Naive B cell (primary cell): ENCODE results near the gene KNOP1. TPM values are rescaled to one million over a fixed set of nuclear protein-coding genes. Genes with fewer than 3 reads are reported as not detected.

Experiments used
- ATAC-seq, 2 donors: fragments of 150-1000 bp; cut with Tn5 transposase; 2 replicates each; pipeline ENCODE4 v1.10.0; 2021; ENCODE audit warnings: low read depth in 2 of 2, mild to moderate bottlenecking in 2 of 2, moderate library complexity in 2 of 2
- DNase-seq: peaks from one replicate; pipeline ENCODE4 v3.0.0; 2022
- H3K27ac Mint-ChIP-seq, 6 donors: one replicate each; pipeline ENCODE4 v1.8.0; 2020 to 2022; ENCODE audit warnings: mild to moderate bottlenecking in 6 of 6, mixed read lengths in 6 of 6, moderate library complexity in 5 of 6, inconsistent platforms in 2 of 6
- H3K27me3 Mint-ChIP-seq, 3 donors: one replicate each; pipeline ENCODE4 v1.8.0; 2021 to 2022; ENCODE audit warnings: mixed read lengths in 3 of 3, mild to moderate bottlenecking in 1 of 3
- H3K36me3 Mint-ChIP-seq, 2 donors: one replicate each; pipeline ENCODE4 v1.8.0; 2020 to 2022; ENCODE audit warnings: mixed read lengths in 2 of 2, inconsistent platforms in 1 of 2, mild to moderate bottlenecking in 1 of 2
- H3K4me1 Mint-ChIP-seq, 3 donors: one replicate each; pipeline ENCODE4 v1.8.0; 2020 to 2022; ENCODE audit warnings: mixed read lengths in 3 of 3, inconsistent platforms in 1 of 3, mild to moderate bottlenecking in 1 of 3, moderate library complexity in 1 of 3
- H3K4me3 Mint-ChIP-seq, 8 donors: one replicate each; pipeline ENCODE4 v1.8.0; 2020 to 2022; ENCODE audit warnings: mild to moderate bottlenecking in 8 of 8, mixed read lengths in 8 of 8, moderate library complexity in 8 of 8, inconsistent platforms in 2 of 8
- H3K9me3 Mint-ChIP-seq, 7 donors: one replicate each; pipeline ENCODE4 v1.8.0; 2020 to 2022; ENCODE audit warnings: mixed read lengths in 7 of 7, mild to moderate bottlenecking in 5 of 7, inconsistent platforms in 2 of 7, moderate library complexity in 1 of 7
- polyA plus RNA-seq, 6 donors: library from polyadenylated mRNA; unstranded; fragments of 300-500 nt; fragmentation: Illumina TruSeq; gene quantifications; one replicate each; pipeline ENCODE4 v1.2.3, GENCODE V29; 2021; ENCODE audit warnings: low read depth in 6 of 6

The KNOP1 gene
- polyA plus RNA-seq, 6 donors from 2014 or later = 2.2 to 8.3 (median 5.9) TPM

DNA sequence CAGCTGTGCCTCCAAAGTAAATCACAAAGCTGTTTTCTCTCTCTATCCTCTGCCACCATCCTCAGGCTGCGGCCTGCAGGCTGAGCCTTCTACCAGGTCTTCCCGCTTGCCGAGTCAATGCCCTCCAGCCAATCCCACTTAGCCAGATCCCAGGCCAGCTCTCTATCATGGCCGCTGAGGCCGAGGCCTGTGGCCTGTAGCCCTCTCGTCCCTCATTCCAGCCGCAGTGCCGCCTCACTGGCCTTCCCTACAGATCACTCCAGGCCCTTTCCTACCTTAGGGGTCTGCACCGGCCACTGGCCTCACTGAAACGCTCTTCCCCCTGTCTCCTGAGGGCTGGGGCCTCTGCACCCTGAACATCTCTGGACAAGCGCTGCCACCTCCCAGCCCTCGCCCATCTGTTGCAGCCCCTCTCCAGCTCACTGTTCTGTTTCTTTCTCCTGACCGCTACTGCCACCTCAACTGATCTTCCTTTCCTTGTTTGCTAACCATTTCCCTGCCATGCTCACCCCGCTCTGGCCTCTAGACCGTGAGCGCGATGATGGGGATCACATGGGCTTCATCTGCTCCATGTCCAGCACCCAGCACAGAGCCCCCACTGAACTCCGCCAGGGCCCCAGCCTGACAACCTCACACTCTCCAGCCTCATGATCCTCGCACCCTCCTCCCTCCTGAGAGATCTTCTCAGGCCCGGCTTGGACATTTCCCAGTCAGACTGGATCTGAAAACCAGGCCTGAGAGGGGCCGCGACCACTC is 8.5 kb downstream of the KNOP1 start:
- peaks cover 14 to 17% (median 17%) of the 10 kb centered on the region in 3 donors for H3K4me1 Mint-ChIP-seq
- H3K27ac Mint-ChIP-seq = peak overlapping the region in 2 of 6 donors; percentile 6 to 70
- ATAC-seq = no peak
- H3K9me3 Mint-ChIP-seq = no peaks in the 10 kb centered on the region
- peaks cover 33 to 37% of the 10 kb centered on the region in 2 donors for H3K36me3 Mint-ChIP-seq
- no peak for DNase-seq
- no peak overlapping the region for H3K4me3 Mint-ChIP-seq
- H3K27me3 Mint-ChIP-seq = no peaks in the 10 kb centered on the region

GRCh38 chr16:19708296-19709205 is 9.5 kb downstream of the KNOP1 start:
- DNase-seq (no peak), ATAC-seq (no peak)
- peak overlapping the region in 2 of 6 donors; percentile 69 to 90 for H3K27ac Mint-ChIP-seq
- H3K36me3 Mint-ChIP-seq = peaks cover 27 to 29% of the 10 kb centered on the region in 2 donors
- H3K27me3 Mint-ChIP-seq = no peaks in the 10 kb centered on the region
- no peak overlapping the region for H3K4me3 Mint-ChIP-seq
- H3K4me1 Mint-ChIP-seq = peaks cover 9 to 12% (median 9%) of the 10 kb centered on the region in 3 donors
- H3K9me3 Mint-ChIP-seq = no peaks in the 10 kb centered on the region

DNA sequence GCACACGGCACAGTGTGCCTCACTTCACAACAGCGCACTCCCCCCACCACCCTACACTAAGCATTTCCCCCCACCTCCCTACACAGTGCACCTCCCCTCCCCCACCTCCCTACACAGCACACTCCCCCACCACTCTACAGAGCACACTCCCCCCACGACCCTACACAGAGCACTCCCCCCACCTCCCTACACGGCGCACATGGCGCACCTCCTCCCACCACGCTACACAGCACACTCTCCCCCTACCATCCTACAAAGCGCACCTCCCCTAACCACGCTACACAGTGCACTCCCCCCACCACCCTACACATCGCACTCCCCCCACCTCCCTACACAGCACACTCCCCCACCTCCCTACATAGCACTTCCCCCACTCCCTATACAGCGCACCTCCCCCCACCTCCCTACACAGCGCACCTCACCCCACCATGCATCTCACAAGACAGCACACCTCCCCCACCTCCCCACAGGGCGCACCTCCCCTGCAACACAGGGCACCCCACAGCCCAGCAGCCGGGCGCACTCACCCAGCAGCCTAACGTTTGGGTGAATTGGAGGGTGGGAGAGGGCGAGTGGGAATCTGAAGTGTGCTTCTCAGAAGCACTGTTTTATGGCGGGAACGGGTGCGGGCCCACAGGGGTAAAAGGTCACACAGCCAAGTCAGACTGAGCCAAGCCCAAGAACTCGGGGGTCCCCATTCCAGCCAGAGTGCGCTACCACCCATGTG is 10.3 kb downstream of the KNOP1 start:
- ATAC-seq (no peak), DNase-seq (no peak)
- Mint-ChIP-seq H3K9me3 (no peaks in the 10 kb centered on the region), H3K4me3 (no peak overlapping the region), H3K36me3 (peaks cover 27 to 34% of the 10 kb centered on the region in 2 donors), H3K4me1 (peaks cover 9 to 12% (median 9%) of the 10 kb centered on the region in 3 donors), H3K27ac (no peak overlapping the region), H3K27me3 (no peaks in the 10 kb centered on the region)

GRCh38 chr16:19706846-19707245 is 11.2 kb downstream of the KNOP1 start:
- H3K9me3 Mint-ChIP-seq = no peaks in the 10 kb centered on the region
- no peak overlapping the region for H3K4me3 Mint-ChIP-seq
- peaks cover 7 to 12% (median 9%) of the 10 kb centered on the region in 3 donors for H3K4me1 Mint-ChIP-seq
- no peak overlapping the region for H3K27ac Mint-ChIP-seq
- H3K36me3 Mint-ChIP-seq = peaks cover 27 to 34% of the 10 kb centered on the region in 2 donors
- DNase-seq = no peak
- H3K27me3 Mint-ChIP-seq = no peaks in the 10 kb centered on the region
- ATAC-seq = no peak

- Mint-ChIP-seq H3K27me3 (no peaks in the 10 kb centered on the region), H3K4me3 (no peak overlapping the region), H3K9me3 (no peaks in the 10 kb centered on the region), H3K4me1 (peaks cover 0 to 9% (median 8%) of the 10 kb centered on the region in 3 donors), H3K27ac (no peak overlapping the region), H3K36me3 (peaks cover 27 to 34% of the 10 kb centered on the region in 2 donors)
- DNase-seq (no peak), ATAC-seq (no peak)
Observed at GRCh38 chr16:19705843-19706242, 12.2 kb downstream of the KNOP1 start.

- no peak overlapping the region for H3K4me3 Mint-ChIP-seq
- ATAC-seq = no peak
- H3K4me1 Mint-ChIP-seq = peaks cover 0 to 9% (median 8%) of the 10 kb centered on the region in 3 donors
- no peaks in the 10 kb centered on the region for H3K9me3 Mint-ChIP-seq
- H3K36me3 Mint-ChIP-seq = peaks cover 26 to 39% of the 10 kb centered on the region in 2 donors
- no peak for DNase-seq
- H3K27me3 Mint-ChIP-seq = no peaks in the 10 kb centered on the region
- H3K27ac Mint-ChIP-seq = peak overlapping the region in 1 of 6 donors; percentile 37
Observed at GRCh38 chr16:19705146-19705501, 12.9 kb downstream of the KNOP1 start.

GRCh38 chr16:19704321-19705145 is 13.5 kb downstream of the KNOP1 start:
- Mint-ChIP-seq H3K4me3 (no peak overlapping the region), H3K9me3 (no peaks in the 10 kb centered on the region), H3K27me3 (no peaks in the 10 kb centered on the region), H3K27ac (no peak overlapping the region), H3K4me1 (peaks cover 0 to 4% (median 4%) of the 10 kb centered on the region in 3 donors), H3K36me3 (peaks cover 20 to 38% of the 10 kb centered on the region in 2 donors)
- DNase-seq (no peak), ATAC-seq (no peak)

DNA sequence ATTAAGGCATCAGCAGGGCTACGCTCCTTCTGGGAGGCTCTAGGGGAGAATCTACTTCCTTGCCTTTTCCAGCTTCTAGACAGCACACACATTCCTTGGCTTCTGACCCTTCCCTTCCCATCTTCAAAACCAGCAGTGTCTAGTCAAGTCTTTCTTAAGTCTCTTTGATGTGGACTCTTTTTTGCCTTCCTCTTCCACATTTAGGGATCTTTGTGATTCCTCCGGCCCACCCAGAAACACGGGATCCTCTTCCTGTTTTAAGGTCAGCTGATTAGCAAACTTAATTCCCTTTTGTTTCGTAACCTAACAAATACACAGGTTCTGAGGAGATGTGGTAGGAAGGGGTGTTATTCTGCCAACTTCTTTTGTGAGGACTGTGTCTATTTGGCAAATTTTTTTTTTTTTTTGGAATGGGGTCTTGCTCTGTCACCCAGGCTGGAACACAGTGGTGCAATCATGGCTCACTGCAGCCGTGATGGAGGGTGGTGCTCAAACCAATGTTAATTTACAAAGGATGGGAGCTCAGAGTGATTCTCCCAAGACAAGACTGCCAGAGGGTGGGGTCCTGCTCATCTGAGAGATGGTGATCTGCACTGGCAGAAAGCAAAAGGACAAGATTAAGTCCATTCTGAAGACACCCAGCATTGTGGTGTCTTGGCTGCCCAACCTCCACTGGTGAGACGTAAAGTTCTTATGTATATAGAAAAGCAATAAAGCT is 14.7 kb downstream of the KNOP1 start:
- DNase-seq = no peak
- H3K9me3 Mint-ChIP-seq = no peaks in the 10 kb centered on the region
- H3K27ac Mint-ChIP-seq = peak overlapping the region in 3 of 6 donors; percentile 37 to 84 (median 51)
- no peak for ATAC-seq
- H3K4me1 Mint-ChIP-seq = peaks cover 0 to 2% (median 0%) of the 10 kb centered on the region in 3 donors
- H3K27me3 Mint-ChIP-seq = no peaks in the 10 kb centered on the region
- peaks cover 19 to 36% of the 10 kb centered on the region in 2 donors for H3K36me3 Mint-ChIP-seq
- H3K4me3 Mint-ChIP-seq = no peak overlapping the region

DNA sequence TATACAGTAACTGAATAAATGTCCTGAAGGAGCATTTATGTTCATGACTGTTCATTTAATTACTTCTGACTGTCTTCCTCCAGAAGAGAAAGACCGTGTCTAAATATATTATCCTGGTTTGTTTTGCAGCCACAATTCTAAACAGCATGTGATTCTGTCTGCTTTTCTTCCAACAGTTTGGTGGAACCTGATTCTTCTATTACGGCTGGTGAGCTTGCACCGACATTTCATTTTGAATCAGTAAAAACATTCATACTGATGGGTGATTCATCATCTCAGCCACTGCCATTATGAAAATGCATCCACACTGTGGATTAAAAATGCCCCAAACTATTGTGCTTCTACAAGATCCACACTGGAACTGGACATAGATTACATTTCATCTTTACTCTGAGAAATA is 16.9 kb downstream of the KNOP1 start:
- Mint-ChIP-seq H3K36me3 (peaks cover 22 to 33% of the 10 kb centered on the region in 2 donors), H3K9me3 (no peaks in the 10 kb centered on the region), H3K27ac (no peak overlapping the region), H3K4me3 (no peak overlapping the region), H3K4me1 (peaks cover 0 to 4% (median 0%) of the 10 kb centered on the region in 3 donors), H3K27me3 (no peaks in the 10 kb centered on the region)
- no peak for DNase-seq
- no peak for ATAC-seq

DNA sequence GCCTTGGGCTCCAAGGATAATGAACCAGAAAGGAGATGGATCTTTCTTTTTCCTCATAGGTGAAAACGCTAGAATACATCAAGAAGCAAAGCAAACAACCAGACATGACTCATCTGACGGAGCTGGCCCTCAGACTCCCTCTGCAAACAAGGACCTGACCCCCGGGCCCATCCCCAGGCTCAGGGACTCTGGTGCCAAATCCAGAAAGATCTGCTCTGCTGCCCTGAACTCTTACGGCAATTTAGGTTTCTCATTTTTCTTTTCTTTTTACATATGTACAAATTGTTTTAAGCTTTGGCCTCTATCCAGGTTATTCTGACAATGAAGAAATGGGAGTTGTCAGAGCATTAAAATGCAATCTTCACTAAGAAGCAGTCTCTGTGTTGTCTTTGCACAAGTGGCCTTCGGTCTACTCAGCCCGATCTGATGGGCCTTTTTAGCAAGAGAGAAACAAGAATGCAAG is 17.7 kb downstream of the KNOP1 start:
- Mint-ChIP-seq H3K9me3 (no peaks in the 10 kb centered on the region), H3K4me3 (no peak overlapping the region), H3K36me3 (peaks cover 15 to 29% of the 10 kb centered on the region in 2 donors), H3K27ac (peak overlapping the region in 2 of 6 donors; percentile 32 to 91), H3K4me1 (peaks cover 0 to 4% (median 0%) of the 10 kb centered on the region in 3 donors), H3K27me3 (no peaks in the 10 kb centered on the region)
- DNase-seq = no peak
- ATAC-seq = no peak

GRCh38 chr16:19699472-19699871 is 18.6 kb downstream of the KNOP1 start:
- H3K4me3 Mint-ChIP-seq = no peak overlapping the region

More at GRCh38 chr16:19699472-19699871, 18.6 kb downstream of the KNOP1 start:
- ATAC-seq (no peak), DNase-seq (no peak)
- H3K27ac Mint-ChIP-seq = peak overlapping the region in 1 of 6 donors; percentile 89
- no peaks in the 10 kb centered on the region for H3K27me3 Mint-ChIP-seq
- H3K4me1 Mint-ChIP-seq = peaks cover 0 to 4% (median 0%) of the 10 kb centered on the region in 3 donors
- H3K36me3 Mint-ChIP-seq = peaks cover 10 to 22% of the 10 kb centered on the region in 2 donors
- no peaks in the 10 kb centered on the region for H3K9me3 Mint-ChIP-seq
